ENCODE results near the gene CBLC.

DNA sequence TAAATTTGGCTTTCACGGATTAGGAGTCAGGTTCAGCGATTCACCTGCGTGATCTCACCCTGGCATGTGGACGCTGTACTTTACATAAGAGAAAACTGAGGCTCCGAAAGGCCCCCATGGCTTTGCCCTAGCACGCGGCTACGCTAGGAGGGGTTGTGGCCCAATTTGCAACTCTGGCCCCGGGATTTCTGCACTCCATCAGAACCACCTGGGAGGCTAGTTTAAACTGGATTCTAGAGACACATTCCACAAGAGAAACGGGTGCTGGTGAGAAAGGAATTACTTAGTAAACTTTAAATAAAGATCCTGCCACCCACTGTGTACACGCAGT is 23.0 kb upstream of the CBLC start:
- TF ChIP-seq CTCF (conservative IDR thresholded peaks at IDR 0.05), result no peak
- TF ChIP-seq EZH2 (IDR thresholded peaks at IDR 0.05; ENCODE audit: low read depth), result no peak

Measured in PC-9 (cell line).